GM12872 (cell line): ENCODE data around the gene ECPAS.

Source experiments
- CTCF ChIP-seq: IDR thresholded peaks from 3 replicates; pipeline ENCODE4 v1.5.1; 2011; ENCODE audit warnings: low read depth, mild to moderate bottlenecking, low read length, moderate library complexity; ENCODE audit not compliant: insufficient read depth

Gene ECPAS

GRCh38 chr9:111375817-111376564, 108.2 kb downstream of the ECPAS start:
- TF ChIP-seq CTCF: no peak

- TF ChIP-seq CTCF: no peak
These were observed 109.1 kb downstream of the ECPAS start for GRCh38 chr9:111375062-111375461.

GRCh38 chr9:111372297-111372696, 111.9 kb downstream of the ECPAS start:
- TF ChIP-seq CTCF: no peak

GRCh38 chr9:111366978-111367377, 117.2 kb downstream of the ECPAS start:
- no peak for TF ChIP-seq CTCF

- no peak for TF ChIP-seq CTCF
These were observed 121.7 kb downstream of the ECPAS start for GRCh38 chr9:111362526-111362925.

GRCh38 chr9:111360881-111361280, 123.3 kb downstream of the ECPAS start:
- TF ChIP-seq CTCF: no peak

- TF ChIP-seq CTCF: no peak
These were observed 127.5 kb downstream of the ECPAS start for GRCh38 chr9:111356481-111357244.
